Bronchial epithelial cell (primary cell): ENCODE results near the gene GALNT18. TPM values are rescaled to one million over a fixed set of nuclear protein-coding genes. Genes with fewer than 3 reads are reported as not detected.

Experiments
- DNase-seq: peaks from one replicate; pipeline ENCODE4 v3.0.0-alpha.2; 2010; ENCODE audit warnings: low read depth
- FAIRE-seq: peaks from 2 replicates; lab custom pipeline; 2011; peaks lifted over from hg19 to GRCh38; lab: Jason Lieb, UNC
- H3K27me3 ChIP-seq: 2 replicates; pipeline ENCODE4 v1.5.1; 2011; ENCODE audit warnings: low read length; ENCODE audit not compliant: control insufficient read depth, insufficient read depth
- H3K36me3 ChIP-seq: 2 replicates; pipeline ENCODE4 v1.5.1; 2011; ENCODE audit warnings: low read length; ENCODE audit not compliant: control insufficient read depth, insufficient read depth
- H3K4me3 ChIP-seq: 2 replicates; pipeline ENCODE4 v1.5.1; 2011; ENCODE audit warnings: mild to moderate bottlenecking, low read depth, low read length, control low read depth
- CTCF ChIP-seq: IDR thresholded peaks from 2 replicates; pipeline ENCODE4 v1.5.1; 2011; ENCODE audit warnings: mild to moderate bottlenecking, moderate library complexity, low read length, control low read depth, inconsistent platforms; ENCODE audit not compliant: insufficient read depth, severe bottlenecking
- total RNA-seq: library from RNA; depleted of rRNA; stranded (reverse); fragments of >200 nt; gene quantifications from 2 replicates; pipeline ENCODE4 v1.2.1, GENCODE V29; 2014

Gene GALNT18
- total RNA-seq, 1 donor from 2014 or later, result 26.1 TPM

GRCh38 chr11:11408436-11409221 lies 213.2 kb downstream of the GALNT18 start:
- no peak for FAIRE-seq
- Histone ChIP-seq H3K36me3 (no peaks in the 10 kb centered on the region), H3K4me3 (no peak overlapping the region), H3K27me3 (no peaks in the 10 kb centered on the region)
- no peak for DNase-seq
- no peak for TF ChIP-seq CTCF

GRCh38 chr11:11407763-11408084 lies 214.1 kb downstream of the GALNT18 start:
- no peak for TF ChIP-seq CTCF
- FAIRE-seq, result no peak
- DNase-seq, result no peak
- Histone ChIP-seq H3K4me3 (no peak overlapping the region), H3K36me3 (no peaks in the 10 kb centered on the region), H3K27me3 (no peaks in the 10 kb centered on the region)

- Histone ChIP-seq H3K4me3 (no peak overlapping the region), H3K36me3 (no peaks in the 10 kb centered on the region), H3K27me3 (no peaks in the 10 kb centered on the region)
- TF ChIP-seq CTCF, result no peak
- DNase-seq, result no peak
- peak; percentile 60 for FAIRE-seq
These were observed 214.6 kb downstream of the GALNT18 start for GRCh38 chr11:11407065-11407762.

GRCh38 chr11:11406652-11407051 lies 215.2 kb downstream of the GALNT18 start:
- Histone ChIP-seq H3K36me3 (no peaks in the 10 kb centered on the region), H3K4me3 (no peak overlapping the region), H3K27me3 (no peaks in the 10 kb centered on the region)
- DNase-seq (no peak), FAIRE-seq (no peak)
- TF ChIP-seq CTCF, result no peak

- peak; percentile 59 for DNase-seq
- Histone ChIP-seq H3K36me3 (no peaks in the 10 kb centered on the region), H3K27me3 (no peaks in the 10 kb centered on the region), H3K4me3 (no peak overlapping the region)
- no peak for TF ChIP-seq CTCF
- no peak for FAIRE-seq
These were observed 217.8 kb downstream of the GALNT18 start for GRCh38 chr11:11403763-11404725.
